B cell (primary cell): ENCODE measurements around the gene CCDC85B. TPM values are rescaled to one million over a fixed set of nuclear protein-coding genes. Genes with fewer than 3 reads are reported as not detected.
A peak's percentile ranks its signal among the peaks of the same experiment; 100 is the strongest.

Source experiments
- ATAC-seq: fragments of 200-7000 bp; cut with Tn5 transposase; one replicate; pipeline ENCODE4 v1.10.0; 2021; ENCODE audit warnings: low read depth, mild to moderate bottlenecking, moderate number of reproducible peaks, moderate library complexity
- CTCF ChIA-PET: fragments of 350-600 bp; sonication (Branson Sonifier 250); formaldehyde crosslinking; loops from one replicate; lab custom pipeline; 2021; ENCODE audit warnings: antibody characterized with exemption, inconsistent platforms; lab: Charles Lee
- POLR2A ChIA-PET: fragments of 350-600 bp; sonication (Branson Sonifier 250); formaldehyde crosslinking; loops from one replicate; lab custom pipeline; 2021; ENCODE audit warnings: antibody characterized with exemption; lab: Charles Lee
- DNase-seq: peaks from one replicate; pipeline ENCODE4 v3.0.0; 2013
- H2AFZ ChIP-seq: 2 replicates; pipeline ENCODE4 v1.6.1; 2012; ENCODE audit warnings: mild to moderate bottlenecking, low read depth, low read length; ENCODE audit not compliant: insufficient read depth, poor library complexity, severe bottlenecking
- H3K27ac ChIP-seq, 2 donors: 1 replicate in 1 of 2; 2 replicates in 1 of 2; pipeline ENCODE4 v1.5.1; 2012 to 2013; ENCODE audit warnings: low read length in 2 of 2, mild to moderate bottlenecking in 2 of 2, moderate library complexity in 1 of 2
- H3K27me3 ChIP-seq, 4 experiments: fragments of 200-600 bp in 1 of 4; sonication (generic) in 1 of 4; replicated peaks in 1 of 4; 1 replicate in 2 of 4; 2 replicates in 2 of 4; pipeline versions ENCODE4 v1.6.1 to v1.7.0; 2013 to 2016; ENCODE audit warnings: low read length in 3 of 4, mild to moderate bottlenecking in 2 of 4, mixed read lengths in 1 of 4, moderate library complexity in 1 of 4; ENCODE audit not compliant: insufficient read depth in 4 of 4, control insufficient read depth in 3 of 4; ENCODE audit errors: control extremely low read depth in 1 of 4
- H3K36me3 ChIP-seq, 2 experiments: replicated peaks in 1 of 2; 1 replicate in 1 of 2; 2 replicates in 1 of 2; pipeline versions ENCODE4 v1.6.1 to v1.7.1; 2013; ENCODE audit warnings: low read length in 1 of 2; ENCODE audit not compliant: insufficient read depth in 2 of 2, control insufficient read depth in 1 of 2; ENCODE audit errors: control extremely low read depth in 1 of 2, extremely low read depth in 1 of 2
- H3K4me1 ChIP-seq, 2 donors: fragments of 200-600 bp in 1 of 2; sonication (generic) in 1 of 2; 1 replicate in 1 of 2; 2 replicates in 1 of 2; pipeline versions ENCODE4 v1.5.1 to v1.6.1; 2013 to 2017; ENCODE audit warnings: low read length in 2 of 2; ENCODE audit not compliant: control insufficient read depth in 2 of 2, insufficient read depth in 2 of 2
- H3K4me2 ChIP-seq: replicated peaks from 2 replicates; pipeline ENCODE3; 2012; ENCODE audit warnings: mild to moderate bottlenecking, low read depth, low read length; ENCODE audit not compliant: poor library complexity, severe bottlenecking
- H3K4me3 ChIP-seq, 5 experiments: fragments of 200-600 bp in 1 of 5; sonication (generic) in 1 of 5; 1 replicate in 3 of 5; 2 replicates in 2 of 5; pipeline versions ENCODE4 v1.5.1 to v1.7.0; 2011 to 2016; ENCODE audit warnings: low read length in 4 of 5, mild to moderate bottlenecking in 4 of 5, low read depth in 2 of 5, control low read depth in 1 of 5, moderate library complexity in 1 of 5; ENCODE audit not compliant: insufficient read depth in 1 of 5; ENCODE audit errors: control extremely low read depth in 1 of 5, extremely low read depth in 1 of 5
- H3K79me2 ChIP-seq: fragments of 200-600 bp; sonication (generic); one replicate; pipeline ENCODE4 v1.6.0; 2016; ENCODE audit warnings: low read length; ENCODE audit not compliant: control insufficient read depth, insufficient read depth
- H3K9ac ChIP-seq: fragments of 200-600 bp; sonication (generic); 2 replicates; pipeline ENCODE4 v1.6.1; 2017; ENCODE audit warnings: mild to moderate bottlenecking, low read length, moderate library complexity
- H3K9me3 ChIP-seq, 3 donors: one replicate each; pipeline versions ENCODE4 v1.6.1 to v1.7.1; 2013; ENCODE audit warnings: low read length in 2 of 3; ENCODE audit not compliant: control insufficient read depth in 2 of 3, insufficient read depth in 1 of 3; ENCODE audit errors: control extremely low read depth in 1 of 3
- H4K20me1 ChIP-seq: 2 replicates; pipeline ENCODE4 v1.6.0; 2012; ENCODE audit warnings: mild to moderate bottlenecking, low read length; ENCODE audit not compliant: insufficient read depth, control insufficient read depth, poor library complexity, severe bottlenecking
- H3K27ac Mint-ChIP-seq: one replicate; pipeline ENCODE4 v1.8.0; 2021; ENCODE audit warnings: mixed read lengths
- H3K27me3 Mint-ChIP-seq: one replicate; pipeline ENCODE4 v1.8.0; 2021; ENCODE audit warnings: mixed read lengths
- H3K4me1 Mint-ChIP-seq: one replicate; pipeline ENCODE4 v1.8.0; 2021; ENCODE audit warnings: mixed read lengths
- H3K4me3 Mint-ChIP-seq: one replicate; pipeline ENCODE4 v1.8.0; 2021; ENCODE audit warnings: mixed read lengths
- H3K9me3 Mint-ChIP-seq: one replicate; pipeline ENCODE4 v1.8.0; 2022; ENCODE audit warnings: mixed read lengths; ENCODE audit not compliant: insufficient read depth
- CTCF ChIP-seq: fragments of 200-600 bp; IDR thresholded peaks from one replicate; pipeline ENCODE4 v1.8.0; 2022; ENCODE audit warnings: antibody characterized with exemption, mild to moderate bottlenecking
- EZH2 ChIP-seq: IDR thresholded peaks from 2 replicates; pipeline ENCODE4 v1.6.1; 2012; ENCODE audit warnings: borderline replicate concordance, low read depth, mild to moderate bottlenecking, moderate library complexity, low read length; ENCODE audit not compliant: insufficient read depth, poor library complexity, severe bottlenecking
- WGBS: methylation state at CpG from one replicate; pipeline ENCODE4 v1.1.5; 2013; ENCODE audit warnings: missing lambda C conversion rate; ENCODE audit not compliant: insufficient coverage; 5-methylcytosine and 5-hydroxymethylcytosine counted together
- intact Hi-C: fragments of 100-400 bp; cut with micrococcal nuclease; formaldehyde crosslinking; loops from one replicate; pipeline ENCODE4 v1.10.0; 2022
- polyA plus RNA-seq: library from polyadenylated mRNA; depleted of rRNA; stranded (reverse); fragments of >200 nt; gene quantifications from 2 replicates; pipeline ENCODE4 v1.2.3, GENCODE V29; 2012
- total RNA-seq, 2 donors: library from RNA; stranded (reverse); fragments of 120-200 nt in 1 of 2; gene quantifications; 1 replicate in 1 of 2; 2 replicates in 1 of 2; pipeline versions ENCODE4 v1.2.3 to v1.2.4, GENCODE V29; 2013 to 2022

The CCDC85B gene
- total and polyA plus RNA-seq, 2 donors (not counting 1 experiment from before 2014, with no cell fraction given): 18.2 to 39.5 TPM

- no peaks in the 10 kb centered on the region for H3K9me3 Mint-ChIP-seq
- H3K4me1 Mint-ChIP-seq: peaks cover 32% of the 10 kb centered on the region
- TF ChIP-seq CTCF (no peak), EZH2 (no peak)
- intact Hi-C loops: no loop called here
- peaks cover 24% of the 10 kb centered on the region for H3K27me3 Mint-ChIP-seq
- Histone ChIP-seq H3K27me3 (peaks cover 0 to 28% (median 4%) of the 10 kb centered on the region in 4 experiments), H3K9me3 (no peaks in the 10 kb centered on the region), H3K79me2 (peaks cover 22% of the 10 kb centered on the region), H2AFZ (no peak overlapping the region), H3K9ac (no peak overlapping the region), H4K20me1 (no peaks in the 10 kb centered on the region), H3K4me2 (no peak overlapping the region), H3K36me3 (no peaks in the 10 kb centered on the region), H3K27ac (no peak overlapping the region), H3K4me3 (no peak overlapping the region), H3K4me1 (peaks cover 6 to 35% of the 10 kb centered on the region in 2 donors)
- WGBS: 90% methylated on average over 4 of the region's 4 CpGs
- H3K27ac Mint-ChIP-seq: no peak overlapping the region
- CTCF ChIA-PET: interaction anchor here (2.2 kb wide), 1 partner anchor 29 kb away, joined by 6 read pairs; no protein-coding TSS in a partner anchor
- POLR2A ChIA-PET: no interaction called here
- ATAC-seq: no peak
- DNase-seq: no peak
- H3K4me3 Mint-ChIP-seq: no peak overlapping the region
These were observed 22.4 kb downstream of the CCDC85B start for GRCh38 chr11:65912845-65913244.

DNA sequence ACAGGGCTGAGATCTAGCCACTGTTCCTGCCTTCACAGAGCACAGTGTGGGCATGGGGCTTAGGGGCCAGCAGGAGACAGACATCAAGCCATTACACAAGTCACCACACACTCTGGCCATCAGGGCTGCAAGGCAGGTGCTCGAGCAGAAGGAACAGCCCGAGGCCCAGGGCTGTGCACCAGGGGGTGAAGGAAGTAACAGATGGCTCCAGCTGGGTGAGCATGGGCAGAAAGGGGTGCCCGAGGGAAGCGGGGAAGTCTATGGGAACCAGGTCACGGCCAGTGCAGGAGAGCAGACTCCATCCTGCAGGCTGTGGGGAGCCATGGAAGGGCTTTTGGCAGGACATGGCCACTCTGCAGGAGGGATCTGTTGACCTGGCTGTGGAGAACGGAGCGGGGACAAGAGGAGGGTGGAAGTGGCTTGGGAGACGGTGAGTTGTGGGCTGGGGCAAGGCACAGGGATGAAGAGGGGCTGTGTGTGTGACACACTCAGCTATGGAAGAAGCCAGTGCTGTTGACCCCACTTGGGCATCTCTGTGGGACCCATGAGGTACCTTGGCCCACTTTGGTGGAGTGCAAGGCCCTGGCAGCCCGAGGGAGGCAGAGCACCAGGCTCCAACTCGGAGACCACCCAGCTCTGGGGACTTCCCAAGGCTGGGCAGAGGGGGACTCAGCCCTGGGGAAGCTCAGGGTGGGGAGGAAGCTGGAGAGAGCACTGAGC lies 24.8 kb downstream of the CCDC85B start:
- H3K27ac ChIP-seq: no peak overlapping the region
- peaks cover 39% of the 10 kb centered on the region for H3K79me2 ChIP-seq
- POLR2A ChIA-PET: no interaction called here
- peaks cover 12 to 45% of the 10 kb centered on the region in 2 donors for H3K4me1 ChIP-seq
- Mint-ChIP-seq H3K9me3 (no peaks in the 10 kb centered on the region), H3K27ac (peak overlapping the region; percentile 47), H3K4me1 (peaks cover 41% of the 10 kb centered on the region), H3K27me3 (peaks cover 11% of the 10 kb centered on the region), H3K4me3 (peak overlapping the region; percentile 39)
- CTCF ChIA-PET: interaction anchor here (2.5 kb wide), 1 partner anchor 25 kb away, joined by 8 read pairs; the partner anchor contains the start of gene CCDC85B
- no peak overlapping the region for H3K9ac ChIP-seq
- H3K36me3 ChIP-seq: no peaks in the 10 kb centered on the region
- no peak overlapping the region for H2AFZ ChIP-seq
- ATAC-seq (no peak), DNase-seq (no peak)
- peaks cover 0 to 16% (median 3%) of the 10 kb centered on the region in 4 experiments for H3K27me3 ChIP-seq
- intact Hi-C loops: no loop called here
- 55% methylated on average over 10 of the region's 10 CpGs for WGBS
- no peak for TF ChIP-seq EZH2
- no peak for TF ChIP-seq CTCF
- no peak overlapping the region for H3K4me3 ChIP-seq
- peaks cover 2% of the 10 kb centered on the region for H4K20me1 ChIP-seq
- no peaks in the 10 kb centered on the region for H3K9me3 ChIP-seq
- H3K4me2 ChIP-seq: no peak overlapping the region
